ENCODE measurements around the gene WFDC1. TPM values are rescaled to one million over a fixed set of nuclear protein-coding genes. Genes with fewer than 3 reads are reported as not detected.

The WFDC1 gene
- total and polyA plus RNA-seq, 2 experiments from 2014 or later: 0.76 to 0.95 TPM

- Mint-ChIP-seq H3K9me3 (no peaks in the 10 kb centered on the region), H3K36me3 (ENCODE audit: low read depth) (no peaks in the 10 kb centered on the region), H3K4me3 (no peak overlapping the region), H3K4me1 (no peaks in the 10 kb centered on the region), H3K27me3 (ENCODE audit: insufficient read depth, low read depth, poor library complexity) (no peaks in the 10 kb centered on the region), H3K27ac (no peak overlapping the region)
- TF ChIP-seq POLR2AphosphoS5 (IDR thresholded peaks at IDR 0.05; ENCODE audit: low read depth) (no peak), EZH2phosphoT487 (IDR thresholded peaks at IDR 0.05; ENCODE audit: unreplicated experiment) (no peak), ZNF114 (CRISPR knock-in tag; IDR thresholded peaks at IDR 0.05) (no peak), CTCF (conservative IDR thresholded peaks at IDR 0.05; ENCODE audit: low read depth in 2 of 2) (no peak), CREB1 (CRISPR knock-in tag; IDR thresholded peaks at IDR 0.05; ENCODE audit: low read depth) (no peak), JUNB (IDR thresholded peaks at IDR 0.05; ENCODE audit: unreplicated experiment) (no peak), NANOG (IDR thresholded peaks at IDR 0.05; ENCODE audit: borderline replicate concordance) (no peak), EZH2 (IDR thresholded peaks at IDR 0.05; ENCODE audit: low read depth, unreplicated experiment) (no peak), STAT1 (IDR thresholded peaks at IDR 0.05; ENCODE audit: unreplicated experiment) (no peak), ZNF331 (CRISPR knock-in tag; IDR thresholded peaks at IDR 0.05; ENCODE audit: low read depth) (no peak)
- TF ChIP-seq, protein P1, sequence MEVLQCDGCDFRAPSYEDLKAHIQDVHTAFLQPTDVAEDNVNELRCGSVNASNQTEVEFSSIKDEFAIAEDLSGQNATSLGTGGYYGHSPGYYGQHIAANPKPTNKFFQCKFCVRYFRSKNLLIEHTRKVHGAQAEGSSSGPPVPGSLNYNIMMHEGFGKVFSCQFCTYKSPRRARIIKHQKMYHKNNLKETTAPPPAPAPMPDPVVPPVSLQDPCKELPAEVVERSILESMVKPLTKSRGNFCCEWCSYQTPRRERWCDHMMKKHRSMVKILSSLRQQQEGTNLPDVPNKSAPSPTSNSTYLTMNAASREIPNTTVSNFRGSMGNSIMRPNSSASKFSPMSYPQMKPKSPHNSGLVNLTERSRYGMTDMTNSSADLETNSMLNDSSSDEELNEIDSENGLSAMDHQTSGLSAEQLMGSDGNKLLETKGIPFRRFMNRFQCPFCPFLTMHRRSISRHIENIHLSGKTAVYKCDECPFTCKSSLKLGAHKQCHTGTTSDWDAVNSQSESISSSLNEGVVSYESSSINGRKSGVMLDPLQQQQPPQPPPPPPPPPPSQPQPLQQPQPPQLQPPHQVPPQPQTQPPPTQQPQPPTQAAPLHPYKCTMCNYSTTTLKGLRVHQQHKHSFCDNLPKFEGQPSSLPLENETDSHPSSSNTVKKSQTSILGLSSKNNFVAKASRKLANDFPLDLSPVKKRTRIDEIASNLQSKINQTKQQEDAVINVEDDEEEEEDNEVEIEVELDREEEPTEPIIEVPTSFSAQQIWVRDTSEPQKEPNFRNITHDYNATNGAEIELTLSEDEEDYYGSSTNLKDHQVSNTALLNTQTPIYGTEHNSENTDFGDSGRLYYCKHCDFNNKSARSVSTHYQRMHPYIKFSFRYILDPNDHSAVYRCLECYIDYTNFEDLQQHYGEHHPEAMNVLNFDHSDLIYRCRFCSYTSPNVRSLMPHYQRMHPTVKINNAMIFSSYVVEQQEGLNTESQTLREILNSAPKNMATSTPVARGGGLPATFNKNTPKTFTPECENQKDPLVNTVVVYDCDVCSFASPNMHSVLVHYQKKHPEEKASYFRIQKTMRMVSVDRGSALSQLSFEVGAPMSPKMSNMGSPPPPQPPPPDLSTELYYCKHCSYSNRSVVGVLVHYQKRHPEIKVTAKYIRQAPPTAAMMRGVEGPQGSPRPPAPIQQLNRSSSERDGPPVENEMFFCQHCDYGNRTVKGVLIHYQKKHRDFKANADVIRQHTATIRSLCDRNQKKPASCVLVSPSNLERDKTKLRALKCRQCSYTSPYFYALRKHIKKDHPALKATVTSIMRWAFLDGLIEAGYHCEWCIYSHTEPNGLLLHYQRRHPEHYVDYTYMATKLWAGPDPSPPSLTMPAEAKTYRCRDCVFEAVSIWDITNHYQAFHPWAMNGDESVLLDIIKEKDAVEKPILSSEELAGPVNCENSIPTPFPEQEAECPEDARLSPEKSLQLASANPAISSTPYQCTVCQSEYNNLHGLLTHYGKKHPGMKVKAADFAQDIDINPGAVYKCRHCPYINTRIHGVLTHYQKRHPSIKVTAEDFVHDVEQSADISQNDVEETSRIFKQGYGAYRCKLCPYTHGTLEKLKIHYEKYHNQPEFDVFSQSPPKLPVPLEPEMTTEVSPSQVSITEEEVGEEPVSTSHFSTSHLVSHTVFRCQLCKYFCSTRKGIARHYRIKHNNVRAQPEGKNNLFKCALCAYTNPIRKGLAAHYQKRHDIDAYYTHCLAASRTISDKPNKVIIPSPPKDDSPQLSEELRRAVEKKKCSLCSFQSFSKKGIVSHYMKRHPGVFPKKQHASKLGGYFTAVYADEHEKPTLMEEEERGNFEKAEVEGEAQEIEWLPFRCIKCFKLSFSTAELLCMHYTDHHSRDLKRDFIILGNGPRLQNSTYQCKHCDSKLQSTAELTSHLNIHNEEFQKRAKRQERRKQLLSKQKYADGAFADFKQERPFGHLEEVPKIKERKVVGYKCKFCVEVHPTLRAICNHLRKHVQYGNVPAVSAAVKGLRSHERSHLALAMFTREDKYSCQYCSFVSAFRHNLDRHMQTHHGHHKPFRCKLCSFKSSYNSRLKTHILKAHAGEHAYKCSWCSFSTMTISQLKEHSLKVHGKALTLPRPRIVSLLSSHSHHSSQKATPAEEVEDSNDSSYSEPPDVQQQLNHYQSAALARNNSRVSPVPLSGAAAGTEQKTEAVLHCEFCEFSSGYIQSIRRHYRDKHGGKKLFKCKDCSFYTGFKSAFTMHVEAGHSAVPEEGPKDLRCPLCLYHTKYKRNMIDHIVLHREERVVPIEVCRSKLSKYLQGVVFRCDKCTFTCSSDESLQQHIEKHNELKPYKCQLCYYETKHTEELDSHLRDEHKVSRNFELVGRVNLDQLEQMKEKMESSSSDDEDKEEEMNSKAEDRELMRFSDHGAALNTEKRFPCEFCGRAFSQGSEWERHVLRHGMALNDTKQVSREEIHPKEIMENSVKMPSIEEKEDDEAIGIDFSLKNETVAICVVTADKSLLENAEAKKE (CRISPR knock-in tag; IDR thresholded peaks at IDR 0.05): no peak
- TF ChIP-seq, protein P2, sequence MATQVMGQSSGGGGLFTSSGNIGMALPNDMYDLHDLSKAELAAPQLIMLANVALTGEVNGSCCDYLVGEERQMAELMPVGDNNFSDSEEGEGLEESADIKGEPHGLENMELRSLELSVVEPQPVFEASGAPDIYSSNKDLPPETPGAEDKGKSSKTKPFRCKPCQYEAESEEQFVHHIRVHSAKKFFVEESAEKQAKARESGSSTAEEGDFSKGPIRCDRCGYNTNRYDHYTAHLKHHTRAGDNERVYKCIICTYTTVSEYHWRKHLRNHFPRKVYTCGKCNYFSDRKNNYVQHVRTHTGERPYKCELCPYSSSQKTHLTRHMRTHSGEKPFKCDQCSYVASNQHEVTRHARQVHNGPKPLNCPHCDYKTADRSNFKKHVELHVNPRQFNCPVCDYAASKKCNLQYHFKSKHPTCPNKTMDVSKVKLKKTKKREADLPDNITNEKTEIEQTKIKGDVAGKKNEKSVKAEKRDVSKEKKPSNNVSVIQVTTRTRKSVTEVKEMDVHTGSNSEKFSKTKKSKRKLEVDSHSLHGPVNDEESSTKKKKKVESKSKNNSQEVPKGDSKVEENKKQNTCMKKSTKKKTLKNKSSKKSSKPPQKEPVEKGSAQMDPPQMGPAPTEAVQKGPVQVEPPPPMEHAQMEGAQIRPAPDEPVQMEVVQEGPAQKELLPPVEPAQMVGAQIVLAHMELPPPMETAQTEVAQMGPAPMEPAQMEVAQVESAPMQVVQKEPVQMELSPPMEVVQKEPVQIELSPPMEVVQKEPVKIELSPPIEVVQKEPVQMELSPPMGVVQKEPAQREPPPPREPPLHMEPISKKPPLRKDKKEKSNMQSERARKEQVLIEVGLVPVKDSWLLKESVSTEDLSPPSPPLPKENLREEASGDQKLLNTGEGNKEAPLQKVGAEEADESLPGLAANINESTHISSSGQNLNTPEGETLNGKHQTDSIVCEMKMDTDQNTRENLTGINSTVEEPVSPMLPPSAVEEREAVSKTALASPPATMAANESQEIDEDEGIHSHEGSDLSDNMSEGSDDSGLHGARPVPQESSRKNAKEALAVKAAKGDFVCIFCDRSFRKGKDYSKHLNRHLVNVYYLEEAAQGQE (IDR thresholded peaks at IDR 0.05; ENCODE audit: unreplicated experiment): no peak
- TF ChIP-seq, protein P3, sequence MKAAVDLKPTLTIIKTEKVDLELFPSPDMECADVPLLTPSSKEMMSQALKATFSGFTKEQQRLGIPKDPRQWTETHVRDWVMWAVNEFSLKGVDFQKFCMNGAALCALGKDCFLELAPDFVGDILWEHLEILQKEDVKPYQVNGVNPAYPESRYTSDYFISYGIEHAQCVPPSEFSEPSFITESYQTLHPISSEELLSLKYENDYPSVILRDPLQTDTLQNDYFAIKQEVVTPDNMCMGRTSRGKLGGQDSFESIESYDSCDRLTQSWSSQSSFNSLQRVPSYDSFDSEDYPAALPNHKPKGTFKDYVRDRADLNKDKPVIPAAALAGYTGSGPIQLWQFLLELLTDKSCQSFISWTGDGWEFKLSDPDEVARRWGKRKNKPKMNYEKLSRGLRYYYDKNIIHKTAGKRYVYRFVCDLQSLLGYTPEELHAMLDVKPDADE (IDR thresholded peaks at IDR 0.05): no peak
- DNase-seq (ENCODE audit: low spot score): no peak
- H3K9me2 ChIP-seq (ENCODE audit: insufficient read depth): peaks cover 7% of the 10 kb centered on the region; the same call in 1 of the 2 replicates
- no peak overlapping the region for H3K4me3 ChIP-seq
- no peaks in the 10 kb centered on the region for H3K4me1 ChIP-seq (ENCODE audit: insufficient read depth)
- no peak for ATAC-seq
- no peaks in the 10 kb centered on the region for H3K27me3 ChIP-seq (ENCODE audit: insufficient read depth)
- H4K20me1 ChIP-seq (replicated peaks; ENCODE audit: insufficient read depth): no peaks in the 10 kb centered on the region
- no peaks in the 10 kb centered on the region for H3K36me3 ChIP-seq (ENCODE audit: insufficient read depth)
- H3F3A ChIP-seq (replicated peaks; ENCODE audit: low read depth): no peaks in the 10 kb centered on the region
- no peaks in the 10 kb centered on the region for H3K79me2 ChIP-seq (replicated peaks; ENCODE audit: insufficient read depth)
- H3K4me2 ChIP-seq: no peak overlapping the region
- H2AFZ ChIP-seq: no peak overlapping the region
- no peak overlapping the region for H3K27ac ChIP-seq (ENCODE audit: low read depth)
Observed at GRCh38 chr16:84270531-84270930, 24.1 kb upstream of the WFDC1 start.
